ENCODE results near the gene STK26. TPM values are rescaled to one million over a fixed set of nuclear protein-coding genes. Genes with fewer than 3 reads are reported as not detected.

STK26 gene
- total RNA-seq, 6 experiments from 2014 or later = 2.7 to 4.0 (median 3.4) TPM

- H3K36me3 ChIP-seq = no peaks in the 10 kb centered on the region
- TF ChIP-seq CTCF (IDR thresholded peaks at IDR 0.05) = no peak
- no peak for TF ChIP-seq POLR2A (IDR thresholded peaks at IDR 0.05)
- peaks cover 0 to 10% of the 10 kb centered on the region in 2 donors for H3K27me3 ChIP-seq
- no peaks in the 10 kb centered on the region for H3K9me3 ChIP-seq
- DNase-seq (no peak), ATAC-seq (no peak)
- no peaks in the 10 kb centered on the region for H3K4me1 ChIP-seq
- 16% methylated on average over 2 of the region's 4 CpGs for WGBS (ENCODE audit: insufficient coverage, low coverage, low lambda C conversion rate, missing lambda C conversion rate)
- intact Hi-C loops (cut with DNase I) = no loop called here
- no peak overlapping the region for H3K4me3 ChIP-seq
- no peak overlapping the region for H3K27ac ChIP-seq
Measured at GRCh38 chrX:131985526-131986049, 37.5 kb upstream of the STK26 start.

DNA sequence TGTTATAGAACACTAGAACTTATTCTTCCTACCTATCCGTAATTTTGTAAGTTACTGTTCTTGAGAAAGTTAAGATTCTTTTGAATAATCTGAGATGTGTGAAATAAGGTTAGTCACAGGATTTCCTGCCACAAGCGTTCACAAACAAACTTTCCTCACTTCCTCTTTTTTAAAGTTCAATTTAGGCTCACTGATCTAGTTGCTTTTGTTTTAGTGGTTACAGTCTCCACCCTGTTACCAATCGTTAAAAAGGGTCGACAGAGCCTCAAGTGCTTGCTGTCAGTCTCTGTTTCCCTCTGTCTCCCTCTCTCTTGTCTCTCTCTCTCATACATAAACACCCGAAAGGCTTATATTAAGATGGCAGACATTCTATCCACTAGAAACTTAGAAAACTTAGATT, 35.9 kb upstream of the STK26 start:
- Histone ChIP-seq H3K27me3 (peaks cover 0 to 10% of the 10 kb centered on the region in 2 donors), H3K4me1 (no peaks in the 10 kb centered on the region), H3K9me3 (no peaks in the 10 kb centered on the region), H3K36me3 (no peaks in the 10 kb centered on the region), H3K4me3 (no peak overlapping the region), H3K27ac (no peak overlapping the region)
- DNase-seq (no peak), ATAC-seq (peak; percentile 25 to 46 (median 34))
- intact Hi-C loops (cut with DNase I) = no loop called here
- WGBS (ENCODE audit: insufficient coverage, low coverage, low lambda C conversion rate, missing lambda C conversion rate) = 22% methylated on average over 5 of the region's 5 CpGs
- TF ChIP-seq POLR2A (IDR thresholded peaks at IDR 0.05) (no peak), CTCF (IDR thresholded peaks at IDR 0.05) (no peak)

DNA sequence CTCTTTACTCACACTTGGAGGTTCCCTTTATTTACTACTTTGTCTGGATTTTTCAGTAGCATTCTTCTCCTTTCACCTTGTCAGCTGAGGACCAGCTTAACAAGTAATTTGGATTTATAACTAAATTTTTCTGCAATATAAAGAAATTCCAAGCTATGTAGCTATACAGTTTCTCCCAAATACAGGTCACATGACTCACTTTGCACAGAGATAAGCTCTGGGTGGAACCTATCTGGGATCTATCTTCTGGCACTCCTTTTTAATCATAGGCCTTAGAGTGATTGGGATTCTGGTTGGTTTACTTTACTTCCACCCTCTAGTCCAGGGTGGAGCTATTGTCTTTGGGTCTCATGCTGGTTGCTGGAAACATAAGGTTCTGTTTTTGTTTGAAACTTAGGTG, 34.9 kb upstream of the STK26 start:
- Histone ChIP-seq H3K9me3 (no peaks in the 10 kb centered on the region), H3K36me3 (no peaks in the 10 kb centered on the region), H3K4me1 (no peaks in the 10 kb centered on the region), H3K27me3 (peaks cover 0 to 10% of the 10 kb centered on the region in 2 donors), H3K27ac (no peak overlapping the region), H3K4me3 (no peak overlapping the region)
- ATAC-seq = no peak
- TF ChIP-seq CTCF (IDR thresholded peaks at IDR 0.05) (no peak), POLR2A (IDR thresholded peaks at IDR 0.05) (no peak)
- intact Hi-C loops (cut with DNase I) = no loop called here
- no peak for DNase-seq

DNA sequence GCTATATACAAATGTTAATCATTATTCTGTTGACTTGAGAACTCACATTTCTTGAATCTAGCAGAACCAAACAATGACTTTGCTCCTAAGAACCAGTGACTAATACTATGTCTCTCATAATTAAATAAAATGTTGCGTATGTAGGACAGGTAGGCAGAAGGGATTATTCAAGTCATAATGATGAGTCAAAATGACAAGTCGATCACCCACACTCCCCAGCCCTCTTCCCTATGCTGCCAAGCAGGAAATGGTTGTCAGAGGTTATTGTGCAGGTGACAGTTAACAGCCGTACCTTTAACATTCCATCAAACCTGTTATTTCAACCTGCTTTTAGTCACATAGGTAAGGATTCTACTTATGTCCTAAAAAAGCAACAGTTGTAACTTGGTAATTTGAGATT, 22.0 kb upstream of the STK26 start:
- 60% methylated on average over 3 of the region's 3 CpGs for WGBS (ENCODE audit: insufficient coverage, low coverage, low lambda C conversion rate, missing lambda C conversion rate)
- H3K36me3 ChIP-seq = no peaks in the 10 kb centered on the region
- TF ChIP-seq POLR2A (IDR thresholded peaks at IDR 0.05) (no peak), CTCF (IDR thresholded peaks at IDR 0.05) (no peak)
- no peak for DNase-seq
- no peak overlapping the region for H3K27ac ChIP-seq
- no peaks in the 10 kb centered on the region for H3K9me3 ChIP-seq
- no peak overlapping the region for H3K4me3 ChIP-seq
- no peaks in the 10 kb centered on the region for H3K4me1 ChIP-seq
- H3K27me3 ChIP-seq = no peaks in the 10 kb centered on the region
- intact Hi-C loops (cut with DNase I) = no loop called here
- ATAC-seq = no peak

DNA sequence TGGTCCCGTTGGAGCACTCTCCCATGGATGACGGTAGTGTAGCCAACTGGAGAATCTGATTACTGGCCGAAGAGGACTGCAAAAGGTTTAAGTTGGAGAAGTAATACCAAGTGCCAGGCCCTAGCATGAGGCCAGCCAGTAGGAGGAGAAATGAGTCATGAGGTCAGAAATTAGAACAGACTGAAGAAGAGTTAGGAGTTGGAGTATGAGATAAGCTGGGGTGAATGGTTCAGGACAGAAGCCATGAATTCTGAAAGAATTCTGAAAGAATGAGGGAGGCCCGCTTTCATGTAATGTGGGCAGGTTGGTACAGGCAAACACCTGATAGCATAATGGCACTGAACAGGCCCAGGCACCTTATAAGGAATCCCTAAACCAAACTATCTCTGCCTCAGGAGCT, 18.4 kb upstream of the STK26 start:
- no peaks in the 10 kb centered on the region for H3K4me1 ChIP-seq
- H3K9me3 ChIP-seq = no peaks in the 10 kb centered on the region
- intact Hi-C loops (cut with DNase I) = no loop called here
- H3K27ac ChIP-seq = no peak overlapping the region
- DNase-seq (no peak), ATAC-seq (no peak)
- H3K27me3 ChIP-seq = peaks cover 0 to 4% of the 10 kb centered on the region in 2 donors
- no peaks in the 10 kb centered on the region for H3K36me3 ChIP-seq
- 74% methylated on average over 4 of the region's 4 CpGs for WGBS (ENCODE audit: insufficient coverage, low coverage, low lambda C conversion rate, missing lambda C conversion rate)
- TF ChIP-seq POLR2A (IDR thresholded peaks at IDR 0.05) (no peak), CTCF (IDR thresholded peaks at IDR 0.05) (no peak)
- no peak overlapping the region for H3K4me3 ChIP-seq

All from right lobe of liver (tissue), 6 donors.